NT2/D1 (cell line): ENCODE data around the gene TFCP2.
"Not testable (repeated sequence)": the region's sequence is repeated elsewhere in the genome, so short reads cannot be mapped to it uniquely, and the experiment has no call there.

Source experiments
- DNase-seq: peaks from one replicate; pipeline ENCODE4 v3.0.0-alpha.2; 2011; ENCODE audit warnings: low read depth, low spot score
- H3K27me3 ChIP-seq: 2 replicates; pipeline ENCODE4 v1.6.0; 2011; ENCODE audit warnings: mild to moderate bottlenecking; ENCODE audit not compliant: insufficient read length, insufficient read depth
- H3K36me3 ChIP-seq: 2 replicates; pipeline ENCODE4 v1.6.1; 2011; ENCODE audit warnings: mild to moderate bottlenecking, low read length, mixed read lengths; ENCODE audit not compliant: insufficient read depth, insufficient read length
- H3K4me1 ChIP-seq: 2 replicates; pipeline ENCODE4 v1.5.1; 2011; ENCODE audit not compliant: insufficient read depth, insufficient read length
- H3K4me3 ChIP-seq: 2 replicates; pipeline ENCODE4 v1.5.1; 2011; ENCODE audit warnings: low read depth; ENCODE audit not compliant: insufficient read length
- H3K9ac ChIP-seq: 2 replicates; pipeline ENCODE4 v1.6.0; 2011; ENCODE audit warnings: low read depth; ENCODE audit not compliant: insufficient read length
- H3K9me3 ChIP-seq: 2 replicates; pipeline ENCODE4 v1.5.1; 2011; ENCODE audit warnings: mild to moderate bottlenecking, low read length; ENCODE audit not compliant: insufficient read depth
- SUZ12 ChIP-seq: IDR thresholded peaks from 2 replicates; pipeline ENCODE4 v1.6.1; 2011; ENCODE audit not compliant: insufficient read length, insufficient read depth; ENCODE audit errors: extremely low read depth
- YY1 ChIP-seq: IDR thresholded peaks from 2 replicates; pipeline ENCODE4 v1.6.1; 2011; ENCODE audit not compliant: insufficient read length, insufficient read depth
- ZNF274 ChIP-seq: IDR thresholded peaks from 2 replicates; pipeline ENCODE4 v1.6.1; 2011; ENCODE audit warnings: mild to moderate bottlenecking, low read depth, low read length

TFCP2 gene

DNA sequence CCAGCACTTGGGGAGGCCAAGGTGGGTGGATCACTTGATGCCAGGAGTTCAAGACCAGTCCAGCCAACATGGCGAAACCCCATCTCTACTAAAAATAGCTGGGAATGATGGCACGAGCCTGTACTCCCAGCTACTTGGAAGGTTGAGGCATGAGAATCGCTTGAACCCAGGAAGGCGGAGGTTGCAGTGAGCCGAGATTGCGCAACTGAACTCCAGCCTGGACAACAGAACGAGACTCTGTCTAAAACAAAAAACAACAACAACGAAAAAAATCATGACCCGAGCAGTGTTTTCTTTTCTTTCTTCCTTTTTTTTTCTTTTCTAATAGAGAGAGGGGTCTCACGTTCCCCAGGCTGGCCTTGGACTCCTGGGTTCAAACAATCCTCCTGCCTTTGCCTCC is 86.0 kb downstream of the TFCP2 start:
- no peak overlapping the region for H3K9ac ChIP-seq
- DNase-seq: no peak
- no peak overlapping the region for H3K4me3 ChIP-seq
- no peak for TF ChIP-seq ZNF274
- TF ChIP-seq SUZ12: no peak
- no peak for TF ChIP-seq YY1
- peaks cover 19% of the 10 kb centered on the region for H3K36me3 ChIP-seq
- no peaks in the 10 kb centered on the region for H3K27me3 ChIP-seq
- H3K9me3 ChIP-seq: no peaks in the 10 kb centered on the region
- peaks cover 2% of the 10 kb centered on the region for H3K4me1 ChIP-seq

GRCh38 chr12:51085757-51086156 is 87.2 kb downstream of the TFCP2 start:
- no peak for DNase-seq
- TF ChIP-seq ZNF274 (no peak), SUZ12 (no peak), YY1 (no peak)
- no peaks in the 10 kb centered on the region for H3K27me3 ChIP-seq
- H3K4me1 ChIP-seq: peaks cover 2% of the 10 kb centered on the region
- H3K9me3 ChIP-seq: no peaks in the 10 kb centered on the region
- no peak overlapping the region for H3K4me3 ChIP-seq
- no peak overlapping the region for H3K9ac ChIP-seq
- peaks cover 11% of the 10 kb centered on the region for H3K36me3 ChIP-seq

DNA sequence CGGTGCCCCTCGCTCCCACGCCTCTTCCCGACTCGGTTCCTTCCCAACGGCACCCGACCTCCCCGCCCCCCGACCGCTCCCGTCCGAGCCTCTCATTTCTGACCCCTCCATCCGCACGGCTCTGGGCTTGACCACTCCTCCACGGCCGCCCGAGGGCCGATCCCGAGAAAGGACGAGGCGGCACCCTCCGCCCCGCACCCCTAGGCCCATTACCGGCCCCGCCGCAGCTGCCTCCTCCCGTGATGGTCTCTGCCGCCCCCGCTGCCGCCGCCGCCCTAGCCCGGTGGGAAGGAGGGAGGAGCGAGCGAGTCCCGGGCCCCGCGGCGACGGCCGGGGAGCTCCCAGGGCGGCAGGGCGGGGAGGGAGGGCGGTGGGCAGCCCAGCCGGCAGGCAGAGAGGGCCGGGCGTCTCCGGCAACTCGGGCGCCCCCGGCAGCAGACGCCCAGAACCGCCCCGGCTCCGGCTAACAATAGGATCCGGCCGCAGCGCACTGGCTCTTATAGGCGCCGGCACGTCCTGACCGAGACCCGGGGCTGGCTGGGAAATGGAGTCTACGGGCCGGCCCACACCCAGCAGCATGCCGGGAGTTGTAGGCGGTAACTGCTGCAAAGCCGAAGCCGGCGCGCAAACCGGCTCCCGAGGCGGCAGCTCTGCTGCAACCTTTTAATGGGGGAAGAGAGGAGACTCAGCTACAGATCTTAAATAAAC is 89.7 kb downstream of the TFCP2 start, which contains the start of gene CSRNP2:
Gene CSRNP2 (minus strand): TSS at position 471 of the 708 bp plus-strand sequence. CDS start 7,035 bp downstream, outside the sequence.
- Histone ChIP-seq H3K4me1 (peaks cover 2% of the 10 kb centered on the region), H3K27me3 (no peaks in the 10 kb centered on the region)
- no peak for TF ChIP-seq SUZ12
- TF ChIP-seq YY1: no peak
- no peak for TF ChIP-seq ZNF274

GRCh38 chr12:51082561-51083125 is 90.3 kb downstream of the TFCP2 start:
- H3K9me3 ChIP-seq: no peaks in the 10 kb centered on the region
- DNase-seq: peak; percentile 39
- H3K27me3 ChIP-seq: no peaks in the 10 kb centered on the region
- peak overlapping the region; percentile 86 for H3K4me3 ChIP-seq
- no peak for TF ChIP-seq SUZ12
- H3K4me1 ChIP-seq: peaks cover 2% of the 10 kb centered on the region
- H3K9ac ChIP-seq: peak overlapping the region; percentile 91
- H3K36me3 ChIP-seq: no peaks in the 10 kb centered on the region

More for the DNA sequence above, 89.7 kb downstream of the TFCP2 start, which contains the start of gene CSRNP2:
- Histone ChIP-seq H3K9me3 (no peaks in the 10 kb centered on the region), H3K4me3 (peak within 1 kb of the TSS; percentile 86), H3K9ac (peak within 1 kb of the TSS; percentile 91), H3K36me3 (no peaks in the 10 kb centered on the region)
- peak; percentile 97 for DNase-seq

- Histone ChIP-seq H3K9ac (no peak overlapping the region), H3K36me3 (peaks cover 4% of the 10 kb centered on the region), H3K4me1 (peaks cover 2% of the 10 kb centered on the region), H3K27me3 (no peaks in the 10 kb centered on the region), H3K9me3 (no peaks in the 10 kb centered on the region), H3K4me3 (no peak overlapping the region)
- TF ChIP-seq SUZ12: no peak
- no peak for TF ChIP-seq YY1
- TF ChIP-seq ZNF274: no peak
- no peak for DNase-seq
Observed at GRCh38 chr12:51081421-51081820, 91.5 kb downstream of the TFCP2 start.

- TF ChIP-seq ZNF274 (no peak), YY1 (no peak), SUZ12 (no peak)
- peaks cover 3% of the 10 kb centered on the region for H3K4me1 ChIP-seq
Observed at GRCh38 chr12:51080136-51080535, 92.8 kb downstream of the TFCP2 start.

DNA sequence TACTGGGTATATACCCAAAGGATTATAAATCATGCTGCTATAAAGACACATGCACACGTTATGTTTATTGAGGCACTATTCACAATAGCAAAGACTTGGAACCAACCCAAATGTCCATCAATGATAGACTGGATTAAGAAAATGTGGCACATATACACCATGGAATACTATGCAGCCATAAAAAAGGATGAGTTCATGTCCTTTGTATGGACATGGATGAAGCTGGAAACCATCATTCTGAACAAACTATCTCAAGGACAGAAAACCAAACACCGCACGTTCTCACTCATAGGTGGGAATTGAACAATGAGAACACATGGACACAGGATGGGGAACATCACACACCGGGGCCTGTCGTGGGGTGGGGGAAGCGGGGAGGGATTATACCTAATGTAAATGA is 94.1 kb downstream of the TFCP2 start:
- H3K4me1 ChIP-seq, H3K27me3 ChIP-seq, H3K4me3 ChIP-seq, H3K9me3 ChIP-seq, DNase-seq, H3K9ac ChIP-seq: not testable (repeated sequence)
- H3K36me3 ChIP-seq: peaks cover 19% of the 10 kb centered on the region

More at GRCh38 chr12:51080136-51080535, 92.8 kb downstream of the TFCP2 start:
- Histone ChIP-seq H3K4me3 (no peak overlapping the region), H3K9ac (no peak overlapping the region), H3K27me3 (no peaks in the 10 kb centered on the region), H3K9me3 (no peaks in the 10 kb centered on the region), H3K36me3 (peaks cover 15% of the 10 kb centered on the region)
- DNase-seq: no peak

GRCh38 chr12:51078346-51078745 is 94.6 kb downstream of the TFCP2 start:
- H3K4me3 ChIP-seq, H3K27me3 ChIP-seq, H3K9ac ChIP-seq, H3K4me1 ChIP-seq, H3K9me3 ChIP-seq, DNase-seq: not testable (repeated sequence)
- peaks cover 24% of the 10 kb centered on the region for H3K36me3 ChIP-seq
